ENCODE data around the gene SERPINA6.
"Not testable (repeated sequence)": the region's sequence is repeated elsewhere in the genome, so short reads cannot be mapped to it uniquely, and the experiment has no call there.

The SERPINA6 gene

GRCh38 chr14:94322648-94323570 is at the start of gene SERPINA6:
Gene SERPINA6, minus strand, starts transcription at chr14:94323336. Its CDS starts 8,688 bp downstream, at chr14:94314648.
- DNase-seq: no peak

- no peak for DNase-seq
Observed at GRCh38 chr14:94372021-94372605, 49.0 kb upstream of the SERPINA6 start.

GRCh38 chr14:94370524-94370910 is 47.4 kb upstream of the SERPINA6 start:
- DNase-seq: no peak

- DNase-seq: not testable (repeated sequence)
Observed at GRCh38 chr14:94369766-94370523, 46.8 kb upstream of the SERPINA6 start.

- no peak for DNase-seq
Observed at GRCh38 chr14:94368956-94369355, 45.8 kb upstream of the SERPINA6 start.

GRCh38 chr14:94368243-94368590 is 45.1 kb upstream of the SERPINA6 start:
- no peak for DNase-seq

GRCh38 chr14:94367347-94368242 is 44.5 kb upstream of the SERPINA6 start:
- DNase-seq: no peak

GRCh38 chr14:94366146-94366915 is 43.2 kb upstream of the SERPINA6 start, which contains the start of gene SERPINA2:
Gene SERPINA2, minus strand, starts transcription at chr14:94366698.
- no peak for DNase-seq

- no peak for DNase-seq
Observed at GRCh38 chr14:94365624-94366023, 42.5 kb upstream of the SERPINA6 start.

GRCh38 chr14:94364964-94365363 is 41.8 kb upstream of the SERPINA6 start:
- DNase-seq: no peak

GRCh38 chr14:94364037-94364436 is 40.9 kb upstream of the SERPINA6 start:
- no peak for DNase-seq

- DNase-seq: no peak
Observed at GRCh38 chr14:94363151-94363624, 40.1 kb upstream of the SERPINA6 start.

GRCh38 chr14:94362614-94363133 is 39.5 kb upstream of the SERPINA6 start:
- no peak for DNase-seq

GRCh38 chr14:94361682-94362081 is 38.5 kb upstream of the SERPINA6 start:
- no peak for DNase-seq

- DNase-seq: no peak
Observed at GRCh38 chr14:94360945-94361565, 37.9 kb upstream of the SERPINA6 start.

- no peak for DNase-seq
Observed at GRCh38 chr14:94357166-94357565, 34.0 kb upstream of the SERPINA6 start.

- DNase-seq: no peak
Observed at GRCh38 chr14:94356379-94357056, 33.4 kb upstream of the SERPINA6 start.

GRCh38 chr14:94355191-94355794 is 32.2 kb upstream of the SERPINA6 start:
- no peak for DNase-seq

- no peak for DNase-seq
Observed at GRCh38 chr14:94354638-94355185, 31.6 kb upstream of the SERPINA6 start.
